Medulla oblongata (tissue), 1 donor: Measurements from ENCODE around the gene OR6C68.
A peak's percentile ranks its signal among the peaks of the same experiment; 100 is the strongest.
"Not testable (repeated sequence)": the region's sequence is repeated elsewhere in the genome, so short reads cannot be mapped to it uniquely, and the experiment has no call there.

ENCODE experiments used
- DNase-seq: peaks from one replicate; pipeline ENCODE4 v3.0.0-alpha.2; 2015; ENCODE audit errors: extremely low spot score

OR6C68 gene

GRCh38 chr12:55492078-55492477 lies at the start of gene OR6C68:
Gene OR6C68, plus strand, starts transcription at chr12:55492378. Its CDS starts 0 bp downstream, at chr12:55492378.
- no peak for DNase-seq

- no peak for DNase-seq
Observed at GRCh38 chr12:55443776-55444175, 48.4 kb upstream of the OR6C68 start, which contains the start of gene OR6C2. Gene OR6C2, plus strand, starts transcription at chr12:55444076. Its CDS starts 8,138 bp downstream, at chr12:55452214.

- no peak for DNase-seq
Observed at GRCh38 chr12:55445357-55445756, 46.8 kb upstream of the OR6C68 start.

- DNase-seq: peak; percentile 54
Observed at GRCh38 chr12:55446326-55446725, 45.9 kb upstream of the OR6C68 start.

GRCh38 chr12:55448825-55449224 lies 43.4 kb upstream of the OR6C68 start:
- no peak for DNase-seq

- not testable (repeated sequence) for DNase-seq
Observed at GRCh38 chr12:55464926-55465325, 27.3 kb upstream of the OR6C68 start.

GRCh38 chr12:55467836-55468235 lies 24.3 kb upstream of the OR6C68 start:
- no peak for DNase-seq

- no peak for DNase-seq
Observed at GRCh38 chr12:55469291-55469690, 22.9 kb upstream of the OR6C68 start.

- DNase-seq: no peak
Observed at GRCh38 chr12:55470088-55470829, 21.9 kb upstream of the OR6C68 start, which contains the start of gene OR6C70. Gene OR6C70, minus strand, starts transcription at chr12:55470138. Its CDS starts 0 bp downstream, at chr12:55470138.

- no peak for DNase-seq
Observed at GRCh38 chr12:55472264-55472663, 19.9 kb upstream of the OR6C68 start.

GRCh38 chr12:55479136-55479535 lies 13.0 kb upstream of the OR6C68 start:
- not testable (repeated sequence) for DNase-seq

- not testable (repeated sequence) for DNase-seq
Observed at GRCh38 chr12:55484284-55484683, 7.9 kb upstream of the OR6C68 start.

- no peak for DNase-seq
Observed at GRCh38 chr12:55495490-55495889, 3.3 kb downstream of the OR6C68 start.

GRCh38 chr12:55499231-55499630 lies 7.1 kb downstream of the OR6C68 start:
- DNase-seq: no peak

GRCh38 chr12:55499810-55500252 lies 7.7 kb downstream of the OR6C68 start:
- peak; percentile 64 for DNase-seq

GRCh38 chr12:55501601-55502000 lies 9.4 kb downstream of the OR6C68 start:
- DNase-seq: no peak

- no peak for DNase-seq
Observed at GRCh38 chr12:55515696-55516095, 23.5 kb downstream of the OR6C68 start.

- DNase-seq: no peak
Observed at GRCh38 chr12:55516391-55516790, 24.2 kb downstream of the OR6C68 start.
